Suprapubic skin (tissue), 4 donors: ENCODE measurements around the gene PIAS1. TPM values are rescaled to one million over a fixed set of nuclear protein-coding genes. Genes with fewer than 3 reads are reported as not detected.

ENCODE experiments used
- DNase-seq, 2 donors: peaks; one replicate each; pipeline ENCODE4 v3.0.0-alpha.2; 2019; ENCODE audit warnings: low spot score in 2 of 2
- H3K27ac ChIP-seq: fragments of 200-600 bp; sonication (generic); one replicate; pipeline ENCODE4 v1.5.1; 2019
- H3K27me3 ChIP-seq: fragments of 200-600 bp; sonication (generic); one replicate; pipeline ENCODE4 v1.5.1; 2019
- H3K36me3 ChIP-seq: fragments of 200-600 bp; sonication (generic); one replicate; pipeline ENCODE4 v1.5.1; 2019
- H3K4me1 ChIP-seq: fragments of 200-600 bp; sonication (generic); one replicate; pipeline ENCODE4 v1.5.1; 2019
- H3K4me3 ChIP-seq: fragments of 200-600 bp; sonication (generic); one replicate; pipeline ENCODE4 v1.5.1; 2019; ENCODE audit warnings: mild to moderate bottlenecking
- H3K9me3 ChIP-seq: fragments of 200-600 bp; sonication (generic); one replicate; pipeline ENCODE4 v1.5.1; 2019
- CTCF ChIP-seq, 2 donors: fragments of 200-600 bp in 1 of 2; fragments of 450-650 bp in 1 of 2; sonication (generic) in 1 of 2; IDR thresholded peaks; one replicate each; pipeline ENCODE4 v1.5.1; 2016 to 2019; ENCODE audit warnings: antibody characterized with exemption in 2 of 2, mild to moderate bottlenecking in 1 of 2, moderate library complexity in 1 of 2
- EP300 ChIP-seq: sonication (generic); formaldehyde crosslinking; IDR thresholded peaks from one replicate; pipeline ENCODE4 v1.6.1; 2017; ENCODE audit warnings: antibody characterized with exemption
- POLR2A ChIP-seq, 2 donors: fragments of 450-650 bp; IDR thresholded peaks; one replicate each; pipeline ENCODE4 v1.6.1; 2017; ENCODE audit warnings: antibody characterized with exemption in 2 of 2, mild to moderate bottlenecking in 2 of 2, moderate library complexity in 2 of 2
- POLR2AphosphoS5 ChIP-seq, 3 donors: sonication (generic); formaldehyde crosslinking; IDR thresholded peaks; one replicate each; pipeline ENCODE4 v1.6.1; 2017; ENCODE audit warnings: antibody characterized with exemption in 3 of 3
- WGBS: methylation state at CpG from one replicate; pipeline ENCODE4 v1.1.5; 2018; 5-methylcytosine and 5-hydroxymethylcytosine counted together
- total RNA-seq, 4 donors: library from RNA; depleted of rRNA; stranded (reverse); fragments of >200 nt; gene quantifications; one replicate each; pipeline ENCODE4 v1.1.0, GENCODE V29; 2016

The PIAS1 gene
- total RNA-seq, 4 donors from 2014 or later: 43.7 to 71.5 (median 52.5) TPM

GRCh38 chr15:68148039-68148438, 93.9 kb downstream of the PIAS1 start:
- no peak for DNase-seq
- Histone ChIP-seq H3K36me3 (peaks cover 18% of the 10 kb centered on the region), H3K27ac (no peak overlapping the region), H3K27me3 (no peaks in the 10 kb centered on the region), H3K9me3 (no peaks in the 10 kb centered on the region), H3K4me3 (no peak overlapping the region), H3K4me1 (no peaks in the 10 kb centered on the region)
- 100% methylated on average over 1 of the region's 1 CpG for WGBS
- no peak for TF ChIP-seq POLR2A (IDR thresholded peaks at IDR 0.05)
- no peak for TF ChIP-seq EP300
- TF ChIP-seq CTCF (IDR thresholded peaks at IDR 0.05): no peak
- TF ChIP-seq POLR2AphosphoS5 (IDR thresholded peaks at IDR 0.05): no peak

GRCh38 chr15:68149059-68149458, 94.9 kb downstream of the PIAS1 start:
- no peak for DNase-seq
- TF ChIP-seq POLR2A (IDR thresholded peaks at IDR 0.05) (no peak), POLR2AphosphoS5 (IDR thresholded peaks at IDR 0.05) (no peak), EP300 (no peak), CTCF (IDR thresholded peaks at IDR 0.05) (no peak)
- peaks cover 21% of the 10 kb centered on the region for H3K36me3 ChIP-seq
- WGBS: 92% methylated on average over 1 of the region's 1 CpG
- H3K4me3 ChIP-seq: no peak overlapping the region
- H3K27me3 ChIP-seq: no peaks in the 10 kb centered on the region
- H3K4me1 ChIP-seq: no peaks in the 10 kb centered on the region
- no peaks in the 10 kb centered on the region for H3K9me3 ChIP-seq
- no peak overlapping the region for H3K27ac ChIP-seq

- peaks cover 23% of the 10 kb centered on the region for H3K36me3 ChIP-seq
- H3K27ac ChIP-seq: no peak overlapping the region
- no peak for TF ChIP-seq CTCF (IDR thresholded peaks at IDR 0.05)
- no peak for TF ChIP-seq POLR2A (IDR thresholded peaks at IDR 0.05)
- TF ChIP-seq POLR2AphosphoS5 (IDR thresholded peaks at IDR 0.05): no peak
- no peak for TF ChIP-seq EP300
- no peaks in the 10 kb centered on the region for H3K27me3 ChIP-seq
- 78% methylated on average over 1 of the region's 1 CpG for WGBS
- H3K4me3 ChIP-seq: no peak overlapping the region
- no peaks in the 10 kb centered on the region for H3K9me3 ChIP-seq
- no peak for DNase-seq
- H3K4me1 ChIP-seq: no peaks in the 10 kb centered on the region
These were observed 96.1 kb downstream of the PIAS1 start for GRCh38 chr15:68150187-68150586.

- Histone ChIP-seq H3K4me1 (no peaks in the 10 kb centered on the region), H3K27me3 (no peaks in the 10 kb centered on the region), H3K9me3 (no peaks in the 10 kb centered on the region), H3K4me3 (no peak overlapping the region), H3K27ac (no peak overlapping the region), H3K36me3 (peaks cover 20% of the 10 kb centered on the region)
- no peak for DNase-seq
- 56% methylated on average over 1 of the region's 1 CpG for WGBS
- TF ChIP-seq EP300 (no peak), POLR2A (IDR thresholded peaks at IDR 0.05) (no peak), POLR2AphosphoS5 (IDR thresholded peaks at IDR 0.05) (no peak), CTCF (IDR thresholded peaks at IDR 0.05) (no peak)
These were observed 97.2 kb downstream of the PIAS1 start for GRCh38 chr15:68151277-68151676.

GRCh38 chr15:68152342-68152741, 98.2 kb downstream of the PIAS1 start:
- Histone ChIP-seq H3K4me1 (no peaks in the 10 kb centered on the region), H3K27ac (no peak overlapping the region), H3K4me3 (no peak overlapping the region), H3K27me3 (no peaks in the 10 kb centered on the region), H3K9me3 (no peaks in the 10 kb centered on the region), H3K36me3 (peaks cover 10% of the 10 kb centered on the region)
- 96% methylated on average over 2 of the region's 2 CpGs for WGBS
- no peak for DNase-seq
- no peak for TF ChIP-seq CTCF (IDR thresholded peaks at IDR 0.05)
- TF ChIP-seq POLR2AphosphoS5 (IDR thresholded peaks at IDR 0.05): no peak
- no peak for TF ChIP-seq EP300
- TF ChIP-seq POLR2A (IDR thresholded peaks at IDR 0.05): no peak
